Mucosa of descending colon (tissue), 3 donors: ENCODE measurements around the gene STAT5B. TPM values are rescaled to one million over a fixed set of nuclear protein-coding genes. Genes with fewer than 3 reads are reported as not detected.
A peak's percentile ranks its signal among the peaks of the same experiment; 100 is the strongest.

Experiments
- ATAC-seq: fragments of 200-7000 bp; cut with Tn5 transposase; one replicate; pipeline ENCODE4 v1.9.1; 2020; ENCODE audit warnings: mild to moderate bottlenecking, moderate library complexity
- DNase-seq, 3 donors: peaks; one replicate each; pipeline ENCODE4 v3.0.0-alpha.2; 2020
- H3K36me3 ChIP-seq: fragments of 200-600 bp; one replicate; pipeline ENCODE4 v1.8.0; 2021; ENCODE audit warnings: low read depth, mild to moderate bottlenecking
- H3K4me1 ChIP-seq: fragments of 200-600 bp; one replicate; pipeline ENCODE4 v1.8.0; 2021; ENCODE audit warnings: low read depth, mild to moderate bottlenecking
- H3K4me3 ChIP-seq: fragments of 200-600 bp; one replicate; pipeline ENCODE4 v1.8.0; 2021; ENCODE audit warnings: mild to moderate bottlenecking
- H3K9me3 ChIP-seq: fragments of 200-600 bp; one replicate; pipeline ENCODE4 v1.8.0; 2021; ENCODE audit warnings: mild to moderate bottlenecking
- intact Hi-C, 2 donors: fragments of 100-400 bp; cut with DNase I in 1 of 2; cut with micrococcal nuclease in 1 of 2; formaldehyde crosslinking; loops; one replicate each; pipeline versions ENCODE4 v1.11.0 to v1.11.1; 2022; cut with DNase I, micrococcal nuclease
- total RNA-seq, 3 donors: library from RNA; stranded (reverse); fragmentation: NEBNext Ultra II Directional in 2 of 3; extraction: Animal tissue kit (Norgen Biotek cat#: 25700) in 2 of 3; gene quantifications; one replicate each; pipeline versions ENCODE4 v1.2.1 to v1.2.4, GENCODE V29; 2021 to 2023
- TF ChIP-seq, protein P1 (sequence below): fragments of 200-600 bp; IDR thresholded peaks from one replicate; pipeline ENCODE4 v1.8.0; 2022; ENCODE audit warnings: antibody characterized with exemption, mild to moderate bottlenecking
- donor health status: DM: no; HTN: no; CAD: no; lungs with moderate emphysema.
- donor health status: DM: no; HTN: no; CAD: no.
- donor health status: DM: no; HTN: yes; CAD: no.

The STAT5B gene
- total RNA-seq, 3 donors from 2014 or later: 30.1 to 93.0 (median 32.2) TPM

DNA sequence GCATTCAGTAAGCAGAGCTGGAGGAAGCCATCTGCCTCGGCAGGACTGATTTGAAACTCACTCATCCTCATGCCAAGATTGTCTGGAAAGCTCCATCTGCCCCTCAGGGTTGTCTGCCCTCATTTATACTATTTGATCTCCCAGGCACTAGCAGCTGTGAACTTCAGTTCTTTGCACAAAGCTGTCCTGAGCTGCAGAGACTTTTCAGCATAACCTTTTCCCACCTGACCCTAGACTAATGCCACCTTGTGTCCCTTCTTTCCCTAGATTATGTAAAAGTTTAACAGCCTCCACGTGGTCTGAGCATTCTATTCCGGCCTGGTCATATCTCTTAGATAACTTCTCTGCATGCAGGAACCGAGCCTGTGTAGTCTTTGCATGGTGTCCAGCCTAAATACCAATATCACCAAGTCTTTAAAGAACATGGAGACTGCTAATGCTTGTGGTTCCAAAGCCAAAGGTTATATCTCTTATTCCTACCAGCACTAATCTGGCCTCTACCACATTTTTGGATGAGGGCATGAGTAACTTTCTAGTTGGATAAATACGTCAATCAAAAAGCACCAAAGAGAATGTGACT lies 41.2 kb upstream of the STAT5B start:
- DNase-seq (no peak), ATAC-seq (no peak)
- TF ChIP-seq, protein P1, sequence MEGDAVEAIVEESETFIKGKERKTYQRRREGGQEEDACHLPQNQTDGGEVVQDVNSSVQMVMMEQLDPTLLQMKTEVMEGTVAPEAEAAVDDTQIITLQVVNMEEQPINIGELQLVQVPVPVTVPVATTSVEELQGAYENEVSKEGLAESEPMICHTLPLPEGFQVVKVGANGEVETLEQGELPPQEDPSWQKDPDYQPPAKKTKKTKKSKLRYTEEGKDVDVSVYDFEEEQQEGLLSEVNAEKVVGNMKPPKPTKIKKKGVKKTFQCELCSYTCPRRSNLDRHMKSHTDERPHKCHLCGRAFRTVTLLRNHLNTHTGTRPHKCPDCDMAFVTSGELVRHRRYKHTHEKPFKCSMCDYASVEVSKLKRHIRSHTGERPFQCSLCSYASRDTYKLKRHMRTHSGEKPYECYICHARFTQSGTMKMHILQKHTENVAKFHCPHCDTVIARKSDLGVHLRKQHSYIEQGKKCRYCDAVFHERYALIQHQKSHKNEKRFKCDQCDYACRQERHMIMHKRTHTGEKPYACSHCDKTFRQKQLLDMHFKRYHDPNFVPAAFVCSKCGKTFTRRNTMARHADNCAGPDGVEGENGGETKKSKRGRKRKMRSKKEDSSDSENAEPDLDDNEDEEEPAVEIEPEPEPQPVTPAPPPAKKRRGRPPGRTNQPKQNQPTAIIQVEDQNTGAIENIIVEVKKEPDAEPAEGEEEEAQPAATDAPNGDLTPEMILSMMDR: no peak
- H3K36me3 ChIP-seq: peaks cover 6% of the 10 kb centered on the region
- H3K9me3 ChIP-seq: no peaks in the 10 kb centered on the region
- peaks cover 4% of the 10 kb centered on the region for H3K4me1 ChIP-seq
- H3K4me3 ChIP-seq: no peak overlapping the region
- intact Hi-C loops: no loop called here

- Histone ChIP-seq H3K36me3 (peaks cover 6% of the 10 kb centered on the region), H3K4me3 (no peak overlapping the region), H3K9me3 (no peaks in the 10 kb centered on the region), H3K4me1 (peaks cover 8% of the 10 kb centered on the region)
- TF ChIP-seq, protein P1: no peak
- ATAC-seq: no peak
- intact Hi-C loops: no loop called here
- DNase-seq: no peak
Measured at GRCh38 chr17:42316755-42317154, 40.6 kb upstream of the STAT5B start.

- intact Hi-C loops: no loop called here
- no peak for DNase-seq
- H3K4me1 ChIP-seq: peaks cover 14% of the 10 kb centered on the region
Measured at GRCh38 chr17:42315402-42316156, 39.4 kb upstream of the STAT5B start.

DNA sequence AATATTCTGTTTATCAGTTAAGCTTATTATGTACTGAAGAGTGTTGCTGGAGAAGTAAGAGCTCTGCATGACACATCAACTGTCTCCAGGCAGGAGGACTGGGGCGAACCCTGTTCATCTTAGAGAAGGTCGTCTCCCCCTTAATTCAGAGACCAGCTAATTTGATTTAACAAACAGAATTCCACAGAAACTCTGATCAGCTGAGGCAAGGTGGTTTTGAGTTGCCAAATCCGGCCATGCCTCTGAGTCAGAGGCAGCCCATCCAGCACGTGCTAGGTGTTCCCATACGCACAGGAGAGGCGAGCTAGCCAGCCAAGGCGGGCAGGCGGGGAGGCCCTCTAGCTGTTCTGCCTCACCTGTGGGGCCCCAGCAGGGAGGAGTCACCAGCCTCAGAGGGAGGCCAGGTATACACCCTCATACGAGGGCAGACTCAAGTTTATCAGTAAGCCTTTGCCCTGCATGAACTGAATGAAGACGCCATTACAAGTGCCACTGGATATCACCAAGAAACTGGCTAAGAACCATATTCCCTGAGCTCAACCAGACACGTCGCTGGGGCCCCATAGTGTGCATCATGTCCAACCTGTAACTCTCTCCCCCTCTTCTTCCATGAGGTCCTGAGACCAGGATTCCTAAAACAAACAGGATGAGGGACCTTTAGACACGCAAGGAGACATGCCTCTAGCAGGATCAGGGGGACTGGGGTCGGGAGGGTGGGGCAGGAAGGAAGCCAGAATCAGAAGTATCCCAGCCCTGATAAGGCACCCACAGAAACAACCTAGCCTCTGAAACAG lies 37.8 kb upstream of the STAT5B start:
- intact Hi-C loops: no loop called here
- peaks cover 6% of the 10 kb centered on the region for H3K36me3 ChIP-seq
- TF ChIP-seq, protein P1: no peak
- H3K4me1 ChIP-seq: peaks cover 14% of the 10 kb centered on the region
- no peaks in the 10 kb centered on the region for H3K9me3 ChIP-seq
- H3K4me3 ChIP-seq: no peak overlapping the region
- ATAC-seq (no peak), DNase-seq (no peak)

More at GRCh38 chr17:42315402-42316156, 39.4 kb upstream of the STAT5B start:
- Histone ChIP-seq H3K9me3 (no peaks in the 10 kb centered on the region), H3K36me3 (peaks cover 6% of the 10 kb centered on the region), H3K4me3 (no peak overlapping the region)
- peak; percentile 11 for ATAC-seq
- TF ChIP-seq, protein P1: no peak

DNA sequence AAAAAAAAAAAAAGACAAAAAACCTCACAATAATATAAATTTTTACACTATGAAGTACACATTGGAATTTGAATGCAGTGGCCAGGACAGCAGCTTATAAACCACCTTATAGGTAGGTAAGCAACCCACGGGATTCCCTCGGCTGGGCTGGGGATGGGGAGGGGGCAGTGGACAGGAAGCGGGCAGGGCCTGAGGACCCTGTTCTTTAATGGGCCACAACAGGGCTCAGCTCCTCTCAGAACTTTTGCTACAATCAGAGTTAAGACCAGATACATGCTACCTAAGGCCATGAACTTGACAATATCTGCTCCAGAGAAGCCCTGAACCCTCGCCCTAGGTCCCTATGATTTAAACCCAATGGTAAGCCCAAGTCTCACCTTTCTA lies 37.2 kb upstream of the STAT5B start:
- peaks cover 6% of the 10 kb centered on the region for H3K36me3 ChIP-seq
- TF ChIP-seq, protein P1: no peak
- ATAC-seq: no peak
- H3K4me3 ChIP-seq: no peak overlapping the region
- H3K4me1 ChIP-seq: peaks cover 14% of the 10 kb centered on the region
- no peak for DNase-seq
- intact Hi-C loops: no loop called here
- H3K9me3 ChIP-seq: no peaks in the 10 kb centered on the region
